T-cell (primary cell): Measurements from ENCODE around the gene SEPTIN11. TPM values are rescaled to one million over a fixed set of nuclear protein-coding genes. Genes with fewer than 3 reads are reported as not detected.

Experiments
- ATAC-seq, 4 experiments: fragments of 200-7000 bp in 3 of 4; fragments of 150-1000 bp in 1 of 4; cut with Tn5 transposase; replicated peaks in 1 of 4; 1 replicate in 3 of 4; 2 replicates in 1 of 4; pipeline ENCODE4 v1.10.0; 2021; ENCODE audit warnings: moderate library complexity in 3 of 4, mild to moderate bottlenecking in 2 of 4, moderate number of reproducible peaks in 1 of 4
- CTCF ChIA-PET, 2 donors: fragments of 300-600 bp; sonication (Branson Sonifier 250); formaldehyde crosslinking; loops; one replicate each; lab custom pipeline; 2022; ENCODE audit warnings: antibody characterized with exemption in 2 of 2; lab: Charles Lee
- POLR2A ChIA-PET, 2 donors: fragments of 300-600 bp; sonication (Branson Sonifier 250); formaldehyde crosslinking; loops; one replicate each; lab custom pipeline; 2022; ENCODE audit warnings: antibody characterized with exemption in 2 of 2; lab: Charles Lee
- DNase-seq, 35 experiments: peaks; one replicate each; pipeline versions ENCODE4 v3.0.0 to v3.0.0-alpha.2; 2013 to 2023
- H3K27ac ChIP-seq: one replicate; pipeline ENCODE4 v1.5.1; 2013; ENCODE audit warnings: low read length
- H3K27me3 ChIP-seq, 2 experiments: replicated peaks in 1 of 2; 1 replicate in 1 of 2; 2 replicates in 1 of 2; pipeline versions ENCODE4 v1.6.1 to v1.7.0; 2013; ENCODE audit warnings: low read length in 1 of 2, mixed read lengths in 1 of 2; ENCODE audit not compliant: control insufficient read depth in 2 of 2, insufficient read depth in 2 of 2; ENCODE audit errors: extremely low read depth in 1 of 2
- H3K36me3 ChIP-seq, 2 donors: 1 replicate in 1 of 2; 2 replicates in 1 of 2; pipeline versions ENCODE4 v1.6.1 to v1.7.0; 2013; ENCODE audit warnings: low read length in 1 of 2; ENCODE audit not compliant: control insufficient read depth in 2 of 2, insufficient read depth in 1 of 2; ENCODE audit errors: extremely low read depth in 1 of 2
- H3K4me1 ChIP-seq, 2 experiments: 1 replicate in 1 of 2; 2 replicates in 1 of 2; pipeline versions ENCODE4 v1.6.1 to v1.7.0; 2013; ENCODE audit warnings: low read length in 2 of 2, mixed read lengths in 1 of 2; ENCODE audit not compliant: insufficient read depth in 2 of 2, control insufficient read depth in 1 of 2; ENCODE audit errors: extremely low read depth in 1 of 2
- H3K4me3 ChIP-seq, 2 donors: 1 replicate in 1 of 2; 2 replicates in 1 of 2; pipeline versions ENCODE4 v1.5.1 to v1.7.0; 2013; ENCODE audit warnings: mild to moderate bottlenecking in 2 of 2, low read length in 1 of 2, moderate library complexity in 1 of 2; ENCODE audit not compliant: control insufficient read depth in 1 of 2; ENCODE audit errors: extremely low read depth in 1 of 2
- H3K9me3 ChIP-seq: 2 replicates; pipeline ENCODE4 v1.7.0; 2013
- H3K27ac Mint-ChIP-seq, 2 donors: one replicate each; pipeline ENCODE4 v1.8.0; 2020 to 2021; ENCODE audit warnings: mild to moderate bottlenecking in 2 of 2, mixed read lengths in 2 of 2
- H3K27me3 Mint-ChIP-seq, 2 donors: one replicate each; pipeline ENCODE4 v1.8.0; 2021 to 2022; ENCODE audit warnings: mixed read lengths in 2 of 2
- H3K36me3 Mint-ChIP-seq: one replicate; pipeline ENCODE4 v1.8.0; 2021; ENCODE audit warnings: mixed read lengths
- H3K4me1 Mint-ChIP-seq, 3 donors: one replicate each; pipeline ENCODE4 v1.8.0; 2020 to 2022; ENCODE audit warnings: mixed read lengths in 3 of 3, mild to moderate bottlenecking in 1 of 3
- H3K4me3 Mint-ChIP-seq, 3 donors: one replicate each; pipeline ENCODE4 v1.8.0; 2020 to 2022; ENCODE audit warnings: mild to moderate bottlenecking in 3 of 3, mixed read lengths in 3 of 3, moderate library complexity in 3 of 3
- H3K9me3 Mint-ChIP-seq, 3 donors: one replicate each; pipeline ENCODE4 v1.8.0; 2020 to 2022; ENCODE audit warnings: mixed read lengths in 3 of 3
- WGBS: methylation state at CpG from one replicate; pipeline ENCODE4 v1.1.5; 2013; ENCODE audit warnings: missing lambda C conversion rate; ENCODE audit not compliant: insufficient coverage; 5-methylcytosine and 5-hydroxymethylcytosine counted together
- total RNA-seq, 35 experiments: library from RNA in 6 of 35; stranded (reverse) in 6 of 35; fragments of 120-200 nt in 1 of 35; gene quantifications; one replicate each; pipeline versions ENCODE4 v1.2.1 to v1.2.4 and lab custom pipeline; 2013 to 2026

The SEPTIN11 gene
- total RNA-seq, 5 donors from 2014 or later (not counting 1 experiment from before 2014, with no cell fraction given), result 20.9 to 25.0 (median 22.8) TPM

- DNase-seq (no peak), ATAC-seq (no peak)
- H3K4me1 ChIP-seq, result peaks cover 55 to 68% of the 10 kb centered on the region in 2 experiments
- H3K4me3 ChIP-seq, result no peak overlapping the region
- no peaks in the 10 kb centered on the region for H3K36me3 Mint-ChIP-seq
- WGBS, result no CpG with 5 or more reads among the region's 4 CpGs
- H3K36me3 ChIP-seq, result no peaks in the 10 kb centered on the region
- no peak overlapping the region for H3K27ac ChIP-seq
- H3K4me3 Mint-ChIP-seq, result no peak overlapping the region
- H3K9me3 Mint-ChIP-seq, result peaks cover 0 to 6% (median 0%) of the 10 kb centered on the region in 3 donors
- ChIA-PET CTCF (no interaction called here), POLR2A (interaction anchor here in 1 of 2 donors (0.7 kb wide), 1 partner anchor 13 kb away, joined by 6 read pairs; no protein-coding TSS in a partner anchor)
- no peak overlapping the region for H3K27ac Mint-ChIP-seq
- H3K27me3 Mint-ChIP-seq, result no peaks in the 10 kb centered on the region
- H3K9me3 ChIP-seq, result no peaks in the 10 kb centered on the region
- H3K27me3 ChIP-seq, result no peaks in the 10 kb centered on the region
- H3K4me1 Mint-ChIP-seq, result peaks cover 84 to 90% (median 90%) of the 10 kb centered on the region in 3 donors
Observed at GRCh38 chr4:76987685-76988084, 38.1 kb downstream of the SEPTIN11 start.

GRCh38 chr4:76989391-76990061, 40.0 kb downstream of the SEPTIN11 start:
- H3K4me1 ChIP-seq, result peaks cover 53 to 70% of the 10 kb centered on the region in 2 experiments
- H3K27me3 ChIP-seq, result no peaks in the 10 kb centered on the region
- CTCF ChIA-PET, result interaction anchor here (1.1 to 1.4 kb wide), 5 partner anchors 13 to 212 kb away, joined by 3 to 4 read pairs (median 3); partner anchors contain the start of gene SEPTIN11 (in 1 of the 2)
- Mint-ChIP-seq H3K27me3 (no peaks in the 10 kb centered on the region), H3K27ac (peak overlapping the region; percentile 64 to 86), H3K4me1 (peaks cover 84 to 90% (median 89%) of the 10 kb centered on the region in 3 donors), H3K4me3 (peak overlapping the region; percentile 68 to 70 (median 69)), H3K36me3 (no peaks in the 10 kb centered on the region), H3K9me3 (peaks cover 0 to 6% (median 0%) of the 10 kb centered on the region in 3 donors)
- 35% methylated on average over 3 of the region's 13 CpGs for whole genome bisulfite sequencing
- ATAC-seq, result peak; percentile 62 to 71 (median 68)
- POLR2A ChIA-PET, result interaction anchor here (0.9 to 1.1 kb wide), 3 partner anchors 25 to 42 kb away, joined by 3 to 4 read pairs (median 3); no protein-coding TSS in a partner anchor
- H3K27ac ChIP-seq, result peak overlapping the region; percentile 71
- no peaks in the 10 kb centered on the region for H3K36me3 ChIP-seq
- peak overlapping the region in 1 of 2 donors; percentile 35 for H3K4me3 ChIP-seq
- H3K9me3 ChIP-seq, result no peaks in the 10 kb centered on the region
- DNase-seq, result peak; percentile 24 to 84 (median 64)

- H3K27ac Mint-ChIP-seq, result peak overlapping the region; percentile 64 to 86
- peak overlapping the region; percentile 71 for H3K27ac ChIP-seq
- no peaks in the 10 kb centered on the region for H3K27me3 ChIP-seq
- peaks cover under 1% of the 10 kb centered on the region for H3K36me3 Mint-ChIP-seq
- no peaks in the 10 kb centered on the region for H3K9me3 ChIP-seq
- CTCF ChIA-PET, result interaction anchor here (0.6 to 1.4 kb wide), 4 partner anchors 11 to 211 kb away, joined by 3 to 4 read pairs (median 3); partner anchors contain the start of gene SEPTIN11 (in 1 of the 2)
- H3K9me3 Mint-ChIP-seq, result peaks cover 0 to 6% (median 0%) of the 10 kb centered on the region in 3 donors
- POLR2A ChIA-PET, result interaction anchor here (1.0 to 1.1 kb wide), 2 partner anchors 25 to 26 kb away, joined by 3 read pairs; no protein-coding TSS in a partner anchor
- DNase-seq, result no peak
- ATAC-seq, result no peak
- no peaks in the 10 kb centered on the region for H3K27me3 Mint-ChIP-seq
- peak overlapping the region; percentile 68 to 70 (median 69) for H3K4me3 Mint-ChIP-seq
- peaks cover 81 to 84% (median 82%) of the 10 kb centered on the region in 3 donors for H3K4me1 Mint-ChIP-seq
- peaks cover 52 to 67% of the 10 kb centered on the region in 2 experiments for H3K4me1 ChIP-seq
- no peaks in the 10 kb centered on the region for H3K36me3 ChIP-seq
- 100% methylated on average over 6 of the region's 12 CpGs for WGBS
- H3K4me3 ChIP-seq, result no peak overlapping the region
Observed at GRCh38 chr4:76990288-76991080, 40.9 kb downstream of the SEPTIN11 start.

- peak overlapping the region in 1 of 3 donors; percentile 69 for H3K4me3 Mint-ChIP-seq
- no peaks in the 10 kb centered on the region for H3K9me3 ChIP-seq
- no peak for ATAC-seq
- ChIA-PET POLR2A (no interaction called here), CTCF (interaction anchor here in 1 of 2 donors (0.6 kb wide), 2 partner anchors 10 to 146 kb away, joined by 3 read pairs; no protein-coding TSS in a partner anchor)
- H3K4me1 Mint-ChIP-seq, result peaks cover 81 to 85% (median 84%) of the 10 kb centered on the region in 3 donors
- no peak overlapping the region for H3K4me3 ChIP-seq
- H3K36me3 ChIP-seq, result no peaks in the 10 kb centered on the region
- H3K4me1 ChIP-seq, result peaks cover 55 to 71% of the 10 kb centered on the region in 2 experiments
- peaks cover 0 to 6% (median 0%) of the 10 kb centered on the region in 3 donors for H3K9me3 Mint-ChIP-seq
- no peaks in the 10 kb centered on the region for H3K27me3 ChIP-seq
- H3K27ac Mint-ChIP-seq, result peak overlapping the region in 1 of 2 donors; percentile 22
- DNase-seq, result no peak
- WGBS, result no CpG with 5 or more reads among the region's 1 CpG
- no peak overlapping the region for H3K27ac ChIP-seq
- H3K36me3 Mint-ChIP-seq, result peaks cover 6% of the 10 kb centered on the region
- no peaks in the 10 kb centered on the region for H3K27me3 Mint-ChIP-seq
Observed at GRCh38 chr4:76991161-76991660, 41.7 kb downstream of the SEPTIN11 start.

- Histone ChIP-seq H3K27me3 (no peaks in the 10 kb centered on the region), H3K4me1 (peaks cover 41 to 54% of the 10 kb centered on the region in 2 experiments), H3K4me3 (peak overlapping the region; percentile 25 to 59), H3K27ac (peak overlapping the region; percentile 58), H3K36me3 (peaks cover 0 to 7% of the 10 kb centered on the region in 2 donors), H3K9me3 (no peaks in the 10 kb centered on the region)
- WGBS, result no CpG with 5 or more reads among the region's 10 CpGs
- H3K27me3 Mint-ChIP-seq, result no peaks in the 10 kb centered on the region
- H3K4me3 Mint-ChIP-seq, result peak overlapping the region; percentile 52 to 66 (median 59)
- H3K9me3 Mint-ChIP-seq, result peaks cover 0 to 6% (median 0%) of the 10 kb centered on the region in 3 donors
- ATAC-seq (peak; percentile 84 to 89 (median 86)), DNase-seq (peak; percentile 29 to 81 (median 51))
- ChIA-PET POLR2A (interaction anchor here (0.6 to 1.1 kb wide), 4 partner anchors 11 to 1338 kb away, joined by 3 to 7 read pairs (median 4); no protein-coding TSS in a partner anchor), CTCF (interaction anchor here (0.6 to 2.2 kb wide), 10 partner anchors 10 to 571 kb away, joined by 3 to 11 read pairs (median 4); no protein-coding TSS in a partner anchor)
- peaks cover 61 to 70% (median 62%) of the 10 kb centered on the region in 3 donors for H3K4me1 Mint-ChIP-seq
- H3K27ac Mint-ChIP-seq, result peak overlapping the region; percentile 68 to 86
- peaks cover 29% of the 10 kb centered on the region for H3K36me3 Mint-ChIP-seq
Observed at GRCh38 chr4:76993787-76994641, 44.5 kb downstream of the SEPTIN11 start.
